ENCODE measurements around the gene DNAL4.

DNA sequence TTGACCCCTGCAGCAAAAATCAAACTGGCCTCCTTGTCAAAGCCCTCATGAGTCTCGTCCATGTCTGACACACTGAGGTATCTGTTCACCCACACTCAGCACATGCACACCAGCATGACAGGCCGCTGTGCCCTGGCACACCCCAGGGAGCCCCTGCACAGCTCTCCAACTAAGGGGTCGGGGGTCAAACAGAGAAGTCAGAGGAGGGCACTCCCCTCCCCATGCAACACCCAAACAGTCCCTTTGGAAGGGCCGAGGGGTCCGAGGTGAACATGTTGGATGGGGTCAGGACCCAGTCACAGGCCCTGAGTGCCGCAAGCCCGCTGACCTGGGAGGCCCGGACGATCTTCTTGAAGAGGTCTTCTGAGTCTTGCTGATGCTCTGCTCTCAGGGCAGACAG, 52.8 kb downstream of the DNAL4 start:
- TF ChIP-seq EHMT2 (IDR thresholded peaks at IDR 0.05; ENCODE audit: low read depth) = no peak
- TF ChIP-seq JUN (IDR thresholded peaks at IDR 0.05) = no peak
- TF ChIP-seq POLR2A (IDR thresholded peaks at IDR 0.05; ENCODE audit: low read length) = no peak
- TF ChIP-seq, protein P1, sequence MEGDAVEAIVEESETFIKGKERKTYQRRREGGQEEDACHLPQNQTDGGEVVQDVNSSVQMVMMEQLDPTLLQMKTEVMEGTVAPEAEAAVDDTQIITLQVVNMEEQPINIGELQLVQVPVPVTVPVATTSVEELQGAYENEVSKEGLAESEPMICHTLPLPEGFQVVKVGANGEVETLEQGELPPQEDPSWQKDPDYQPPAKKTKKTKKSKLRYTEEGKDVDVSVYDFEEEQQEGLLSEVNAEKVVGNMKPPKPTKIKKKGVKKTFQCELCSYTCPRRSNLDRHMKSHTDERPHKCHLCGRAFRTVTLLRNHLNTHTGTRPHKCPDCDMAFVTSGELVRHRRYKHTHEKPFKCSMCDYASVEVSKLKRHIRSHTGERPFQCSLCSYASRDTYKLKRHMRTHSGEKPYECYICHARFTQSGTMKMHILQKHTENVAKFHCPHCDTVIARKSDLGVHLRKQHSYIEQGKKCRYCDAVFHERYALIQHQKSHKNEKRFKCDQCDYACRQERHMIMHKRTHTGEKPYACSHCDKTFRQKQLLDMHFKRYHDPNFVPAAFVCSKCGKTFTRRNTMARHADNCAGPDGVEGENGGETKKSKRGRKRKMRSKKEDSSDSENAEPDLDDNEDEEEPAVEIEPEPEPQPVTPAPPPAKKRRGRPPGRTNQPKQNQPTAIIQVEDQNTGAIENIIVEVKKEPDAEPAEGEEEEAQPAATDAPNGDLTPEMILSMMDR (IDR thresholded peaks at IDR 0.05) = no peak
- no peak for TF ChIP-seq KDM1A (IDR thresholded peaks at IDR 0.05; ENCODE audit: low read depth)
- TF ChIP-seq, protein P2, sequence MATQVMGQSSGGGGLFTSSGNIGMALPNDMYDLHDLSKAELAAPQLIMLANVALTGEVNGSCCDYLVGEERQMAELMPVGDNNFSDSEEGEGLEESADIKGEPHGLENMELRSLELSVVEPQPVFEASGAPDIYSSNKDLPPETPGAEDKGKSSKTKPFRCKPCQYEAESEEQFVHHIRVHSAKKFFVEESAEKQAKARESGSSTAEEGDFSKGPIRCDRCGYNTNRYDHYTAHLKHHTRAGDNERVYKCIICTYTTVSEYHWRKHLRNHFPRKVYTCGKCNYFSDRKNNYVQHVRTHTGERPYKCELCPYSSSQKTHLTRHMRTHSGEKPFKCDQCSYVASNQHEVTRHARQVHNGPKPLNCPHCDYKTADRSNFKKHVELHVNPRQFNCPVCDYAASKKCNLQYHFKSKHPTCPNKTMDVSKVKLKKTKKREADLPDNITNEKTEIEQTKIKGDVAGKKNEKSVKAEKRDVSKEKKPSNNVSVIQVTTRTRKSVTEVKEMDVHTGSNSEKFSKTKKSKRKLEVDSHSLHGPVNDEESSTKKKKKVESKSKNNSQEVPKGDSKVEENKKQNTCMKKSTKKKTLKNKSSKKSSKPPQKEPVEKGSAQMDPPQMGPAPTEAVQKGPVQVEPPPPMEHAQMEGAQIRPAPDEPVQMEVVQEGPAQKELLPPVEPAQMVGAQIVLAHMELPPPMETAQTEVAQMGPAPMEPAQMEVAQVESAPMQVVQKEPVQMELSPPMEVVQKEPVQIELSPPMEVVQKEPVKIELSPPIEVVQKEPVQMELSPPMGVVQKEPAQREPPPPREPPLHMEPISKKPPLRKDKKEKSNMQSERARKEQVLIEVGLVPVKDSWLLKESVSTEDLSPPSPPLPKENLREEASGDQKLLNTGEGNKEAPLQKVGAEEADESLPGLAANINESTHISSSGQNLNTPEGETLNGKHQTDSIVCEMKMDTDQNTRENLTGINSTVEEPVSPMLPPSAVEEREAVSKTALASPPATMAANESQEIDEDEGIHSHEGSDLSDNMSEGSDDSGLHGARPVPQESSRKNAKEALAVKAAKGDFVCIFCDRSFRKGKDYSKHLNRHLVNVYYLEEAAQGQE (IDR thresholded peaks at IDR 0.05) = no peak
- no peak for TF ChIP-seq GATA3 (IDR thresholded peaks at IDR 0.05; ENCODE audit: borderline replicate concordance)
- no peak for TF ChIP-seq FOSL2 (IDR thresholded peaks at IDR 0.05)
- TF ChIP-seq FOSL2 (CRISPR knock-in tag; IDR thresholded peaks at IDR 0.05) = no peak
